IPS-18a (cell line): ENCODE measurements around the gene DNAJA4.
"Not testable (repeated sequence)": the region's sequence is repeated elsewhere in the genome, so short reads cannot be mapped to it uniquely, and the experiment has no call there.

Experiments
- H3K27ac ChIP-seq: one replicate; pipeline ENCODE4 v1.5.1; 2013; ENCODE audit warnings: low read length
- H3K27me3 ChIP-seq: one replicate; pipeline ENCODE4 v1.6.1; 2013; ENCODE audit warnings: mild to moderate bottlenecking, low read length; ENCODE audit not compliant: control insufficient read depth, insufficient read depth
- H3K36me3 ChIP-seq: one replicate; pipeline ENCODE4 v1.6.1; 2013; ENCODE audit warnings: low read depth, low read length; ENCODE audit not compliant: control insufficient read depth
- H3K4me1 ChIP-seq: one replicate; pipeline ENCODE4 v1.6.1; 2013; ENCODE audit warnings: low read depth, low read length; ENCODE audit not compliant: control insufficient read depth
- H3K4me3 ChIP-seq: one replicate; pipeline ENCODE4 v1.5.1; 2013; ENCODE audit warnings: low read length
- H3K9ac ChIP-seq: one replicate; pipeline ENCODE4 v1.6.1; 2013; ENCODE audit warnings: mild to moderate bottlenecking, low read length, moderate library complexity
- H3K9me3 ChIP-seq: one replicate; pipeline ENCODE4 v1.6.1; 2013; ENCODE audit warnings: low read depth, low read length; ENCODE audit not compliant: control insufficient read depth

The DNAJA4 gene

DNA sequence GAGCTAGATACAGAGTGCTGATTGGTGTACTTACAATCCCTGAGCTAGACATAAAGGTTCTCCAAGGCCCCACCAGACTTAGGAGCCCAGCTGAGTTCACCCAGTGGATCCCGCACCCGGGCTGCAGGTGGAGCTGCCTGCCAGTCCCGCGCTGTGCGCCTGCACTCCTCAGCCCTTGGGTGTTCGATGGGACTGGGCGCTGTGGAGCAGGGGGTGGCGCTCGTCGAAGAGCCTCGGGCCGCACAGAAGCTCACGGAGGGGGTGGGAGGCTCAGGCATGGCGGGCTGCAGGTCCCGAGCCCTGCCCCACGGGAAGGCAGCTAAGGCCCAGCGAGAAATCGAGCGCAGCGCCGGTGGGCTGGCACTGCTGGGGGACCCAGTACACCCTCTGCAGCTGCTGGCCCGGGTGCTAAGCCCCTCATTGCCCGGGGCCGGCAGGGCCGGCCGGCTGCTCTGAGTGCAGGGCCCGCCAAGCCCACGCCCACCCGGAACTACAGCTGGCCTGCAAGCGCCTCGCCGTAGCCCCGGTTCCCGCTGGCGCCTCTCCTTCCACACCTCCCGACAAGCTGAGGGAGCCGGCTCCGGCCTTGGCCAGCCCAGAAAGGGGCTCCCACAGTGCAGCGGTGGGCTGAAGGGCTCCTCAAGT is 18.3 kb upstream of the DNAJA4 start:
- not testable (repeated sequence) for H3K9me3 ChIP-seq, H3K27me3 ChIP-seq, H3K9ac ChIP-seq, H3K4me3 ChIP-seq, H3K4me1 ChIP-seq, H3K27ac ChIP-seq, H3K36me3 ChIP-seq

- H3K9me3 ChIP-seq, result no peaks in the 10 kb centered on the region
Observed at GRCh38 chr15:78247911-78248310, 16.5 kb upstream of the DNAJA4 start.

GRCh38 chr15:78249131-78249530 is 15.2 kb upstream of the DNAJA4 start:
- Histone ChIP-seq H3K4me1 (no peaks in the 10 kb centered on the region), H3K4me3 (no peak overlapping the region), H3K9ac (no peak overlapping the region), H3K36me3 (no peaks in the 10 kb centered on the region), H3K27me3 (no peaks in the 10 kb centered on the region), H3K27ac (no peak overlapping the region), H3K9me3 (no peaks in the 10 kb centered on the region)

More at GRCh38 chr15:78247911-78248310, 16.5 kb upstream of the DNAJA4 start:
- Histone ChIP-seq H3K27ac (no peak overlapping the region), H3K36me3 (no peaks in the 10 kb centered on the region), H3K4me3 (no peak overlapping the region), H3K4me1 (no peaks in the 10 kb centered on the region), H3K9ac (no peak overlapping the region), H3K27me3 (no peaks in the 10 kb centered on the region)

- Histone ChIP-seq H3K27me3 (no peaks in the 10 kb centered on the region), H3K4me1 (no peaks in the 10 kb centered on the region), H3K27ac (no peak overlapping the region), H3K9me3 (no peaks in the 10 kb centered on the region), H3K36me3 (no peaks in the 10 kb centered on the region), H3K4me3 (no peak overlapping the region), H3K9ac (no peak overlapping the region)
Observed at GRCh38 chr15:78251136-78251535, 13.2 kb upstream of the DNAJA4 start.

DNA sequence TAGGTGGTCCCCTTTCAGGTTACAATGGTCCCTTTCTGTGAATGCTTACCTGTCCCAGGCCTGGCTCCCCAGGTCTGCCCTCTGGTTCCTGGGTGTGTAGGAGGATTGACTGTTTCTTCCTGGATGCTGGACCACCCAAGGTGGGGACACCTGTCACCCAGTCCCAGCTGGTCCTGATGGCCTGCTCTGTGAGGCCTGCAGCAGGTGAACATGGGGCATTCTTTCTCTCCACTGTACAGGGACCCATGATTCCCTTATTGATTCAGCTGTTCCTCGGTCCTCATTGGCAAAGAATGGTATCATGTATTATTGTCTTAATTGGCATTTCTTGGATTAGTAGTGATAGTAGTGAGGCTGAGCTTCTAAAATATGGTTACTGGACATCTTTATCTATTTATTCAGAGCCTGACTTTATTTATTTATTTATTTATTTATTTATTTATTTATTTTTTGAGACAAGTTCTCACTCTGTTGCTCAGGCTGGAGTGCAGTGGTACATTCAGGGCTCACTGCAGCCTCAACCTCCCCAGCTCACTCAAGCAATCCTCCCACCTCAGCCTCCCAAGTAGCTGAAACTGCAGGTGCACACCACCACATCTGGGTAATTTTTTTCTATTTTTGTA is 8.8 kb upstream of the DNAJA4 start:
- Histone ChIP-seq H3K4me3 (no peak overlapping the region), H3K36me3 (no peaks in the 10 kb centered on the region), H3K27ac (no peak overlapping the region), H3K27me3 (no peaks in the 10 kb centered on the region), H3K9ac (no peak overlapping the region), H3K9me3 (no peaks in the 10 kb centered on the region), H3K4me1 (no peaks in the 10 kb centered on the region)

- no peaks in the 10 kb centered on the region for H3K27me3 ChIP-seq
- H3K9ac ChIP-seq, result no peak overlapping the region
- no peak overlapping the region for H3K4me3 ChIP-seq
- no peaks in the 10 kb centered on the region for H3K9me3 ChIP-seq
- H3K4me1 ChIP-seq, result no peaks in the 10 kb centered on the region
- no peak overlapping the region for H3K27ac ChIP-seq
- no peaks in the 10 kb centered on the region for H3K36me3 ChIP-seq
Observed at GRCh38 chr15:78256044-78256437, 8.3 kb upstream of the DNAJA4 start.

- no peak overlapping the region for H3K27ac ChIP-seq
Observed at GRCh38 chr15:78257681-78258080, 6.7 kb upstream of the DNAJA4 start.

DNA sequence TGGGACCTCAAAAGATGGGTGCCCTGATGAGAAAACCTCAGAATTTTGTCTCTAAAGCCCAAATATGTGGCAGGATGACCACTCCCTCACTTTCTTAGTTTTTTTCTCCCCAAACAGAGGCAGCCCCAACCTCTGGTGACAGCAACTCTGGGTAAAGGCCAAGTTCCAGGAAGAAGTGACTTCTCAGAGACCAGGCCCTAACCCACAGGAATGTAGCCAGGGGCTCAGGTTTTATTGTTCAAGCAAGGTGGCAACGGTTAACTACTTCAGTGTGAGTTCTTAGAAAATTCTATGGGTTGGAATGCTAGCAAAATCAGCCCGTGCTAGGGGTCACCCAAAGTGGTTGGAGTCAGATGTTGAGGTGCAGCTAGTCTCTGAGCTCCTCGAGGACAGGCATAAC is 5.1 kb upstream of the DNAJA4 start:
- Histone ChIP-seq H3K9ac (no peak overlapping the region), H3K9me3 (no peaks in the 10 kb centered on the region), H3K4me1 (no peaks in the 10 kb centered on the region), H3K27me3 (no peaks in the 10 kb centered on the region), H3K27ac (no peak overlapping the region), H3K4me3 (no peak overlapping the region), H3K36me3 (no peaks in the 10 kb centered on the region)

More at GRCh38 chr15:78257681-78258080, 6.7 kb upstream of the DNAJA4 start:
- no peak overlapping the region for H3K9ac ChIP-seq
- no peaks in the 10 kb centered on the region for H3K36me3 ChIP-seq
- no peaks in the 10 kb centered on the region for H3K9me3 ChIP-seq
- H3K4me1 ChIP-seq, result no peaks in the 10 kb centered on the region
- no peaks in the 10 kb centered on the region for H3K27me3 ChIP-seq
- no peak overlapping the region for H3K4me3 ChIP-seq

GRCh38 chr15:78260489-78260888 is 3.9 kb upstream of the DNAJA4 start:
- no peaks in the 10 kb centered on the region for H3K9me3 ChIP-seq
- no peaks in the 10 kb centered on the region for H3K27me3 ChIP-seq
- no peak overlapping the region for H3K9ac ChIP-seq
- H3K4me1 ChIP-seq, result no peaks in the 10 kb centered on the region
- no peaks in the 10 kb centered on the region for H3K36me3 ChIP-seq
- no peak overlapping the region for H3K4me3 ChIP-seq
- no peak overlapping the region for H3K27ac ChIP-seq

DNA sequence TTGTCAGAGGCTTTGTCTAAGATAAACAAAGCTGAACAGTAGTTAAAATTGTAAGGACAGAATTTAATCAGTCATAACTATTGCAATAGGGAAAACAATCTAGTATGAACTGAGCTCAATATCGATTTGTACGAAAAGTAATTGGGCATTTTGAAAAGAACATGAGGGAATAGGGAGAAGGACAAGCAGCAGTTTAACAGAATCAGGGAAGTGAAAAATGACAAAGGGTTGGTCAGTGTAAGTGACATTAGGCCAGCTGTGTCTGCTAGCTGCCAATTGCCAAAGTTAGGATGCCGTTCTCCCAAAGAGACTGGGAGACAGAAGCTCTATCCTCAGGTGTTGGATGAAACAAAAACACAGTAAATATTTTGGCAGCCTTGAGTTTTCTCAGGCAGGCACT is 3.3 kb upstream of the DNAJA4 start:
- H3K4me3 ChIP-seq, result no peak overlapping the region
- no peaks in the 10 kb centered on the region for H3K27me3 ChIP-seq
- no peaks in the 10 kb centered on the region for H3K9me3 ChIP-seq
- H3K27ac ChIP-seq, result no peak overlapping the region
- no peaks in the 10 kb centered on the region for H3K36me3 ChIP-seq
- H3K4me1 ChIP-seq, result no peaks in the 10 kb centered on the region
- H3K9ac ChIP-seq, result no peak overlapping the region

- Histone ChIP-seq H3K4me3 (no peak overlapping the region), H3K27ac (no peak overlapping the region), H3K9ac (no peak overlapping the region), H3K27me3 (no peaks in the 10 kb centered on the region), H3K36me3 (no peaks in the 10 kb centered on the region), H3K9me3 (no peaks in the 10 kb centered on the region), H3K4me1 (no peaks in the 10 kb centered on the region)
Observed at GRCh38 chr15:78263351-78263781, 996 bp upstream of the DNAJA4 start.

- no peak overlapping the region for H3K4me3 ChIP-seq
- H3K36me3 ChIP-seq, result no peaks in the 10 kb centered on the region
- no peaks in the 10 kb centered on the region for H3K9me3 ChIP-seq
- H3K27ac ChIP-seq, result no peak overlapping the region
- no peak overlapping the region for H3K9ac ChIP-seq
- no peaks in the 10 kb centered on the region for H3K27me3 ChIP-seq
- H3K4me1 ChIP-seq, result no peaks in the 10 kb centered on the region
Observed at GRCh38 chr15:78263907-78264303, 457 bp upstream of the DNAJA4 start.
